Stimulated activated CD8-positive, alpha-beta memory T cell treated with anti-CD3 and anti-CD28 coated beads, Interleukin-7, amount 100 ng/mL, for 4 hours (primary cell): Measurements from ENCODE around the gene LRRC3.

Source experiments
- DNase-seq, 2 donors: peaks; one replicate each; pipeline ENCODE4 v3.0.0-alpha.2; 2020; ENCODE audit warnings: low read depth in 2 of 2

LRRC3 gene

GRCh38 chr21:44511219-44511937 is 56.1 kb downstream of the LRRC3 start:
- no peak for DNase-seq
